GM12872 (cell line): ENCODE results near the gene NOXA1.

Experiments used
- CTCF ChIP-seq: IDR thresholded peaks from 3 replicates; pipeline ENCODE4 v1.5.1; 2011; ENCODE audit warnings: low read depth, mild to moderate bottlenecking, low read length, moderate library complexity; ENCODE audit not compliant: insufficient read depth

Gene NOXA1

GRCh38 chr9:137406876-137407589 lies 16.2 kb upstream of the NOXA1 start:
- TF ChIP-seq CTCF = peak; percentile 62; the same call in 2 of the 3 replicates

- TF ChIP-seq CTCF = no peak
Observed at GRCh38 chr9:137407590-137408300, 15.4 kb upstream of the NOXA1 start.

- no peak for TF ChIP-seq CTCF
Observed at GRCh38 chr9:137408651-137409405, 14.4 kb upstream of the NOXA1 start.

GRCh38 chr9:137409515-137409914 lies 13.7 kb upstream of the NOXA1 start:
- TF ChIP-seq CTCF = no peak

GRCh38 chr9:137410891-137411249 lies 12.3 kb upstream of the NOXA1 start:
- TF ChIP-seq CTCF = no peak

- no peak for TF ChIP-seq CTCF
Observed at GRCh38 chr9:137411260-137411644, 11.9 kb upstream of the NOXA1 start.

GRCh38 chr9:137411645-137412380 lies 11.4 kb upstream of the NOXA1 start:
- no peak for TF ChIP-seq CTCF
